Measurements from ENCODE around the gene HOXA6.
A peak's percentile ranks its signal among the peaks of the same experiment; 100 is the strongest.

The HOXA6 gene

GRCh38 chr7:27154901-27155815, 7.6 kb upstream of the HOXA6 start:
- H3K9me3 ChIP-seq (ENCODE audit: severe bottlenecking): no peaks in the 10 kb centered on the region
- H3K27ac ChIP-seq (ENCODE audit: poor library complexity, severe bottlenecking): peak overlapping the region; percentile 62
- H3K4me1 ChIP-seq (ENCODE audit: insufficient read depth, poor library complexity, severe bottlenecking): peaks cover 8% of the 10 kb centered on the region
- H3K36me3 ChIP-seq (ENCODE audit: low read depth): no peaks in the 10 kb centered on the region
- no peaks in the 10 kb centered on the region for H3K27me3 ChIP-seq (ENCODE audit: insufficient read depth, poor library complexity, severe bottlenecking)
- TF ChIP-seq CTCF (IDR thresholded peaks at IDR 0.05; ENCODE audit: poor library complexity, severe bottlenecking): no peak
- no peak for ATAC-seq (ENCODE audit: low read depth)
- peak; percentile 77 for DNase-seq (ENCODE audit: low spot score)
- peak overlapping the region; percentile 46 for H3K4me3 ChIP-seq (ENCODE audit: severe bottlenecking)

GRCh38 chr7:27154369-27154768, 6.8 kb upstream of the HOXA6 start:
- TF ChIP-seq CTCF (IDR thresholded peaks at IDR 0.05; ENCODE audit: poor library complexity, severe bottlenecking): no peak
- H3K4me3 ChIP-seq (ENCODE audit: severe bottlenecking): no peak overlapping the region
- H3K27ac ChIP-seq (ENCODE audit: poor library complexity, severe bottlenecking): peak overlapping the region; percentile 62
- H3K9me3 ChIP-seq (ENCODE audit: severe bottlenecking): no peaks in the 10 kb centered on the region
- no peaks in the 10 kb centered on the region for H3K36me3 ChIP-seq (ENCODE audit: low read depth)
- peaks cover 5% of the 10 kb centered on the region for H3K4me1 ChIP-seq (ENCODE audit: insufficient read depth, poor library complexity, severe bottlenecking)
- ATAC-seq (ENCODE audit: low read depth) (no peak), DNase-seq (ENCODE audit: low spot score) (peak; percentile 42)
- H3K27me3 ChIP-seq (ENCODE audit: insufficient read depth, poor library complexity, severe bottlenecking): no peaks in the 10 kb centered on the region

GRCh38 chr7:27153526-27153925, 6.0 kb upstream of the HOXA6 start:
- Histone ChIP-seq H3K9me3 (ENCODE audit: severe bottlenecking) (no peaks in the 10 kb centered on the region), H3K36me3 (ENCODE audit: low read depth) (no peaks in the 10 kb centered on the region), H3K27ac (ENCODE audit: poor library complexity, severe bottlenecking) (no peak overlapping the region), H3K27me3 (ENCODE audit: insufficient read depth, poor library complexity, severe bottlenecking) (no peaks in the 10 kb centered on the region), H3K4me1 (ENCODE audit: insufficient read depth, poor library complexity, severe bottlenecking) (peaks cover 5% of the 10 kb centered on the region), H3K4me3 (ENCODE audit: severe bottlenecking) (no peak overlapping the region)
- DNase-seq (ENCODE audit: low spot score) (no peak), ATAC-seq (ENCODE audit: low read depth) (no peak)
- TF ChIP-seq CTCF (IDR thresholded peaks at IDR 0.05; ENCODE audit: poor library complexity, severe bottlenecking): no peak

- H3K4me3 ChIP-seq (ENCODE audit: severe bottlenecking): no peak overlapping the region
- H3K27me3 ChIP-seq (ENCODE audit: insufficient read depth, poor library complexity, severe bottlenecking): no peaks in the 10 kb centered on the region
- DNase-seq (ENCODE audit: low spot score) (peak; percentile 47), ATAC-seq (ENCODE audit: low read depth) (no peak)
- no peaks in the 10 kb centered on the region for H3K36me3 ChIP-seq (ENCODE audit: low read depth)
- peak overlapping the region; percentile 85 for H3K27ac ChIP-seq (ENCODE audit: poor library complexity, severe bottlenecking)
- H3K9me3 ChIP-seq (ENCODE audit: severe bottlenecking): no peaks in the 10 kb centered on the region
- peaks cover 5% of the 10 kb centered on the region for H3K4me1 ChIP-seq (ENCODE audit: insufficient read depth, poor library complexity, severe bottlenecking)
- TF ChIP-seq CTCF (IDR thresholded peaks at IDR 0.05; ENCODE audit: poor library complexity, severe bottlenecking): no peak
Observed at GRCh38 chr7:27152816-27153442, 5.4 kb upstream of the HOXA6 start.

Measured in RWPE2 (cell line).